ENCODE results near the gene KCND2.

The KCND2 gene

GRCh38 chr7:120725376-120726039 lies 452.5 kb downstream of the KCND2 start:
- peak; percentile 61 for TF ChIP-seq RAD21 (IDR thresholded peaks at IDR 0.05; ENCODE audit: low read depth)
- TF ChIP-seq FOXM1 (IDR thresholded peaks at IDR 0.05; ENCODE audit: borderline replicate concordance, low read depth) = no peak

GRCh38 chr7:120729245-120729644 lies 456.3 kb downstream of the KCND2 start:
- TF ChIP-seq EP300 (IDR thresholded peaks at IDR 0.05; ENCODE audit: borderline replicate concordance) (no peak), MAX (IDR thresholded peaks at IDR 0.05) (no peak), FOXM1 (IDR thresholded peaks at IDR 0.05; ENCODE audit: borderline replicate concordance, low read depth) (no peak), TAF1 (IDR thresholded peaks at IDR 0.05; ENCODE audit: low read depth) (no peak), ZBTB7A (IDR thresholded peaks at IDR 0.05; ENCODE audit: low read depth) (no peak), USF1 (IDR thresholded peaks at IDR 0.05) (no peak)

GRCh38 chr7:120731271-120731670 lies 458.3 kb downstream of the KCND2 start:
- TF ChIP-seq TCF12 (IDR thresholded peaks at IDR 0.05; ENCODE audit: low read depth) (no peak), MAX (IDR thresholded peaks at IDR 0.05) (no peak), ZBTB7A (IDR thresholded peaks at IDR 0.05; ENCODE audit: low read depth) (no peak), CREB1 (IDR thresholded peaks at IDR 0.05; ENCODE audit: low read depth) (no peak), REST (IDR thresholded peaks at IDR 0.05; ENCODE audit: low read depth) (no peak)

- TF ChIP-seq NFIC (IDR thresholded peaks at IDR 0.05) = no peak
- TF ChIP-seq YY1 (IDR thresholded peaks at IDR 0.05; ENCODE audit: low read depth) = no peak
These were observed 459.3 kb downstream of the KCND2 start for GRCh38 chr7:120732256-120732655.

GRCh38 chr7:120733143-120733542 lies 460.2 kb downstream of the KCND2 start:
- TF ChIP-seq YY1 (IDR thresholded peaks at IDR 0.05; ENCODE audit: low read depth) = no peak
- no peak for TF ChIP-seq USF1 (IDR thresholded peaks at IDR 0.05)
- TF ChIP-seq TEAD4 (IDR thresholded peaks at IDR 0.05) = no peak
- TF ChIP-seq TAF1 (IDR thresholded peaks at IDR 0.05; ENCODE audit: low read depth) = no peak
- no peak for TF ChIP-seq REST (IDR thresholded peaks at IDR 0.05; ENCODE audit: low read depth)
- no peak for TF ChIP-seq EP300 (IDR thresholded peaks at IDR 0.05; ENCODE audit: borderline replicate concordance)

GRCh38 chr7:120733835-120734234 lies 460.9 kb downstream of the KCND2 start:
- TF ChIP-seq USF1 (IDR thresholded peaks at IDR 0.05) = no peak

- no peak for TF ChIP-seq REST (IDR thresholded peaks at IDR 0.05; ENCODE audit: low read depth)
These were observed 462.8 kb downstream of the KCND2 start for GRCh38 chr7:120735791-120736190.
